GM12873 (cell line): ENCODE measurements around the gene GJB3.

Experiments
- TF ChIP-seq, protein P1 (sequence below): IDR thresholded peaks from 2 replicates; pipeline ENCODE4 v1.5.1; 2012; ENCODE audit warnings: low read depth, mild to moderate bottlenecking, moderate library complexity, low read length, control low read depth; ENCODE audit not compliant: insufficient read depth; ENCODE audit errors: missing control alignments

Gene GJB3

DNA sequence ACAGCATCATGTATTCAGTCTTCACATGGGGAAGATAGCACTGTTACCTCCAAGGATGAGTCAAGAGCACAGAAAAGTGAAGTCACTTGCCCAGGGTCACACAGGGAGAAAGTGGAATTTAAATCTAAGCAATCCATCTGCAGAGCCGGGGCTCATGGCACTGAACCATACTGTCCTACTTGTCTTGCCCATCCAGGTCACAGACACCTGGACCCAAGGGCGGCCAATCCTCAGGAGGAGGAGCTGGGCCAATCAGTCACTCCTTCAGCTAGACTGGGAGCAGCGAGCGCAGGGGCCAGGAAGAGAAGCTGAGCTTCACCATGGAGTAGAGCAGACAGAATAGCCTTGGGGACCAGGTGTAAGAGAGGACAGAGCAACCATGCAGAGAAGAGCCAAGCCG, 35.3 kb upstream of the GJB3 start:
- TF ChIP-seq, protein P1, sequence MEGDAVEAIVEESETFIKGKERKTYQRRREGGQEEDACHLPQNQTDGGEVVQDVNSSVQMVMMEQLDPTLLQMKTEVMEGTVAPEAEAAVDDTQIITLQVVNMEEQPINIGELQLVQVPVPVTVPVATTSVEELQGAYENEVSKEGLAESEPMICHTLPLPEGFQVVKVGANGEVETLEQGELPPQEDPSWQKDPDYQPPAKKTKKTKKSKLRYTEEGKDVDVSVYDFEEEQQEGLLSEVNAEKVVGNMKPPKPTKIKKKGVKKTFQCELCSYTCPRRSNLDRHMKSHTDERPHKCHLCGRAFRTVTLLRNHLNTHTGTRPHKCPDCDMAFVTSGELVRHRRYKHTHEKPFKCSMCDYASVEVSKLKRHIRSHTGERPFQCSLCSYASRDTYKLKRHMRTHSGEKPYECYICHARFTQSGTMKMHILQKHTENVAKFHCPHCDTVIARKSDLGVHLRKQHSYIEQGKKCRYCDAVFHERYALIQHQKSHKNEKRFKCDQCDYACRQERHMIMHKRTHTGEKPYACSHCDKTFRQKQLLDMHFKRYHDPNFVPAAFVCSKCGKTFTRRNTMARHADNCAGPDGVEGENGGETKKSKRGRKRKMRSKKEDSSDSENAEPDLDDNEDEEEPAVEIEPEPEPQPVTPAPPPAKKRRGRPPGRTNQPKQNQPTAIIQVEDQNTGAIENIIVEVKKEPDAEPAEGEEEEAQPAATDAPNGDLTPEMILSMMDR = no peak

DNA sequence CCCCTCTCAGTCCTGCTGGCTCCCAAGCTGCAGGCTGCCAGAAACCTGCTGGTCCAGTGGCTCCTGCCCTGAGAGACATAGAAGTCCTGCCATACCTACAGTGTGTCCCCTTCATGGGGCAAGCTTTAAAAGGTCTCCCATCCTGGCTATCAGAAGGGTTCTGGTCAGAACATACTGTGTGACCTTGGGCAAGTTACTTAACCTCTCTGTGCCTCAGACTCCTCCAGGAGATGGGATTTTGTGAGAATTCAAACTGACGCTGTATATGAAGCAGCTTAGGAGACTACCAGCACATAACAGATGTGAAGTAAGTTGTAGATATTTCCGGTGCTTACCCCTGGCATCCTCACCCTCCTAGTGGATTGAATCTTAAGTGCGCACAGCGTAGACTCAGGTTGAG, 34.9 kb upstream of the GJB3 start:
- TF ChIP-seq, protein P1 = no peak

DNA sequence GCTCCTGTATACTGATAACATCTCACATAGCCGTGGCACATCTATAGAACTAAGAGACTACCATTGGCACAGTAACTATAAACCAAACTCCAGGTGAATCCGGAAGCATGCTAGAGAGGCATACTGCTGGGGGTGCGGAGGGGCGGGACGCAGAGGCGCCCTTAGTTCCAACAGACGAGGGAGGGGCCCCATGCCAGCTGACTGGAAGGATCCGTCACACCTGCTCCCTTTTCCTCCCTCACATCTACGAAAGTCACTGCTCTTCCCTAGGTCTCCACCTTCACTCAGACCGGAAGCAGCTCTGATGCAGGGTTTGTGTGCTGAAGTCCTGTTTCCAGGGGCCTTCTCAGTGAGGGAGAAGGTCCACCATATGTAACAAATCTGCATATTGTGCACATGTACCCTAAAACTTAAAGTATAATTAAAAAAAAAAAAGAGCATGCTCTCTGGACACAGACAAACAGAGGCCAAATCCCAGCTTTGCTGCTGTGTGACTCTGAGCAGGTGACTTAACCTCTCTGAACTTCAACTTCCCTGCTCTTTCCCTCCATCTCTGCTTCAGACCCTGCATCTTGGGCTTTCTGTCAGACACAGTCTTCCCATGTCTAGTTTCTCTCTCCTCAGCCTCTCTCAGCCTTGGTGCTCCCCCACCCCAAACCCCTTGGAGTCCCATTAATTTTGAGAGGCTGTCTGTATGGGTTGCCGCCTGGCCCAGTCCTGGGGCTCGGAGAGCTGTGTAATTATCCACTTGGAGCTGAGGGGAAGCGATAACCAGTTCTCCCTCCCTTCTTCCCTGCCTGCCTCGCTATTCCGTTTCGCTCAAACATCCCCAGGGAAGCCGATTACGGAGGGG, 34.0 kb upstream of the GJB3 start:
- TF ChIP-seq, protein P1 = no peak

DNA sequence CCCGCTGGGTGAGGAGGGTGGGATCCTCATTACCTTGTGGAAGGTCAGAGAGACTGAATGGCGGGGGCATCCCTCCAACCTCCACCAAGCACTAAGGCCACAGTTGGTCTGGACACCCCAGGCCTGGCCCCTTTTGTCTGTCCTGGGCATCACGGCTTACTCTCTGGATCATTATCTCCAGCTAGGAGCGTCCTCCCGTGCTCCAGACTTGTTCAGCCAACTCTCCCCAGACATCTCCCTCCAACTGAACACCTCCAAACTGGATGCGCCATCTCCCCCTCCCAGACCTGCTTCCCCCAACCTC, 33.4 kb upstream of the GJB3 start:
- TF ChIP-seq, protein P1 = no peak

DNA sequence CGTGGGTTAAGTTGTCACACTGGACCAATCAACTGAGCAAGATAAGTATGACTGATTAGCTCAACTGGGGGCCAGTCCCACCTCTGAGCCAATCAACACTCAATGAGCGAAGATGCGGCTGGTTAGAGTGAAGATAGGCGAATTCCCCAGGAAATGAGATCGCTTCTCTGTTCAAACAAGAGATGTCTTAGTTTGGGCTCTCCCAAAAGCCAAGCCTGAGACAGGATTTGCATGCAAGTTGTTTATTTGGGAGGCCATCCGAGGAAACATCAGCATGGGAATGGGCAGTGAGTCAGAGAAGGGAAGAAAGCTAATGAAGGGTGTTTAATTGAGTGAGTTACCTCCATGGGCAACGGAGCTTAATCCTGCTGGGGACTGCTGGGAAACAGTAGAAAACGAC, 31.0 kb upstream of the GJB3 start:
- TF ChIP-seq, protein P1 = no peak

DNA sequence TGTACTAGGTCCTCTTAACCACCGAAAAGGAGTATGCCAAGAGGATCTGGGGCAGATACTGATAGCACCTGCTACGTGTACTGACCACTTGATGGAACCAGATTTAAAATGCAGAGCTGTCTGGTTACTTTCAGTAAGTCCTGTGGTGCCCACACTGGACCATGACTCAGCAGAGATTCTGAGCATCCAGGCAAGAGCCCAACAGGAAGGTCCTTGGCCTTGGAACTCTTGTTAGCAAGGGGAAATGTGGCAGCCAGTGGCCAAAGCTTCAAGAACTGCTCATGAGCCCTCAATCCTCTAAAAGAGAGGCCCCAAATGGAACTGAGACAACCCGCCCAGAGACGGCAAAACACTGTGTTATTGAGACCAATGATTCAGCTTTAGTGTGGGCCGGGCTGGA, 30.4 kb upstream of the GJB3 start:
- TF ChIP-seq, protein P1 = no peak

DNA sequence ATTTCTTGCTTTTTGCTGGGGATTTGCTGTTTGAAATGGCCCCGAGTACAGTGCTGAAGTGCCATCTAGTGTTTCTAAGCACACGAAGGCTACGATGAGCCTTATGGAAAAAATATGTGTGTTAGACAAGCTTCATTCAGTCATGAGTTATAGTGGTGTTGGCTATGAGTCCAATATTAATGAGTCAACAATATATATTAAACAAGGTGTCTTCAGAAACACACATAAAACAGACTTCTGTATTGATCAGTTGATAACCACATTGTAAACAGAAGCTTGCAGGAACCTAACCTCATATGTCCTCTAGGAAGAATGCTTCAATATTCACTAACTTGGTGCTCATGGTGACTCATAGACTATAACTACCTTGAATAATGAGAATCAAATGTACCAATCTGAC, 27.9 kb upstream of the GJB3 start:
- TF ChIP-seq, protein P1 = no peak
